HepG2 (cell line): ENCODE results near the gene POU2AF3. TPM values are rescaled to one million over a fixed set of nuclear protein-coding genes. Genes with fewer than 3 reads are reported as not detected.
A peak's percentile ranks its signal among the peaks of the same experiment; 100 is the strongest.

Experiments
- ATAC-seq: fragments of 200-7000 bp; cut with Tn5 transposase; 3 replicates; pipeline ENCODE4 v1.9.1; 2020; ENCODE audit warnings: mild to moderate bottlenecking, moderate library complexity
- BruUV-seq: library from RNA; stranded (reverse); fragments of 400-500 nt; replicated peaks from 2 replicates; lab custom pipeline; 2021; lab: Mats Ljungman, UMichigan
- CTCF ChIA-PET: fragments of 300-600 bp; formaldehyde crosslinking; extraction: SDS; loops from one replicate; lab custom pipeline; 2021; ENCODE audit warnings: low total read pairs, inconsistent platforms, low intra/inter-chr PET ratio; lab: Yijun Ruan, JAX
- POLR2A ChIA-PET: fragments of 350-600 bp; sonication (Branson Sonifier 250); formaldehyde crosslinking; loops from one replicate; lab custom pipeline; 2020; ENCODE audit warnings: antibody characterized with exemption, inconsistent platforms; lab: Yijun Ruan, JAX
- DNase-seq: peaks from one replicate; pipeline ENCODE4 v3.0.0-alpha.2; 2015; ENCODE audit warnings: low spot score
- FAIRE-seq: peaks from 3 replicates; lab custom pipeline; 2011; peaks lifted over from hg19 to GRCh38; lab: Jason Lieb, UNC
- H2AFZ ChIP-seq: one replicate; pipeline ENCODE4 v1.6.1; 2011; ENCODE audit warnings: low read length, inconsistent platforms
- H3K27ac ChIP-seq: fragments of 300-600 bp; 3 replicates; pipeline ENCODE4 v1.8.0; 2011; ENCODE audit warnings: mixed run types, mild to moderate bottlenecking, mixed read lengths, low read length, inconsistent platforms; ENCODE audit not compliant: insufficient read depth; ENCODE audit errors: extremely low read length
- H3K27me3 ChIP-seq, 2 experiments: fragments of 200-600 bp in 1 of 2; 2 replicates in 1 of 2; 3 replicates in 1 of 2; pipeline versions ENCODE4 v1.6.0 to v1.8.0; 2011; ENCODE audit warnings: low read length in 2 of 2, mild to moderate bottlenecking in 2 of 2, moderate library complexity in 2 of 2, inconsistent platforms in 1 of 2; ENCODE audit not compliant: insufficient read depth in 2 of 2, control insufficient read depth in 1 of 2
- H3K36me3 ChIP-seq, 2 experiments: fragments of 200-600 bp in 1 of 2; replicated peaks in 1 of 2; 2 replicates in 1 of 2; 3 replicates in 1 of 2; pipeline versions ENCODE4 v1.5.1 to v1.8.0; 2011; ENCODE audit warnings: low read length in 2 of 2, inconsistent platforms in 1 of 2; ENCODE audit not compliant: insufficient read depth in 2 of 2, control insufficient read depth in 1 of 2
- H3K4me1 ChIP-seq: 2 replicates; pipeline ENCODE4 v1.5.1; 2012; ENCODE audit warnings: low read length, inconsistent platforms; ENCODE audit not compliant: insufficient read depth
- H3K4me2 ChIP-seq: 2 replicates; pipeline ENCODE4 v1.6.0; 2011; ENCODE audit warnings: low read depth, low read length, inconsistent platforms
- H3K4me3 ChIP-seq, 3 experiments: fragments of 200-600 bp in 1 of 3; sonication (generic), shearing (Covaris generic) in 1 of 3; replicated peaks in 1 of 3; 2 replicates each; pipeline ENCODE4 v1.5.1; 2011 to 2016; ENCODE audit warnings: low read length in 3 of 3, inconsistent platforms in 2 of 3, low read depth in 2 of 3, mild to moderate bottlenecking in 2 of 3, control low read depth in 1 of 3, mixed read lengths in 1 of 3; ENCODE audit not compliant: insufficient read depth in 1 of 3
- H3K79me2 ChIP-seq: one replicate; pipeline ENCODE4 v1.6.1; 2011; ENCODE audit warnings: low read length, inconsistent platforms; ENCODE audit not compliant: insufficient read depth
- H3K9ac ChIP-seq: 2 replicates; pipeline ENCODE4 v1.6.0; 2011; ENCODE audit warnings: mild to moderate bottlenecking, low read depth, low read length, inconsistent platforms; ENCODE audit not compliant: insufficient read depth
- H3K9me3 ChIP-seq: 2 replicates; pipeline ENCODE4 v1.5.1; 2012; ENCODE audit warnings: mild to moderate bottlenecking, low read length
- H4K20me1 ChIP-seq: 2 replicates; pipeline ENCODE4 v1.6.0; 2011; ENCODE audit warnings: inconsistent platforms, mild to moderate bottlenecking, low read length, moderate library complexity; ENCODE audit not compliant: insufficient read depth
- IRF1 ChIP-seq: sonication (generic); formaldehyde crosslinking; IDR thresholded peaks from 2 replicates; pipeline ENCODE4 v1.4.0; 2020; ENCODE audit warnings: low read depth, mild to moderate bottlenecking, missing genetic modification reagents
- KDM2A ChIP-seq: sonication (generic); formaldehyde crosslinking; IDR thresholded peaks from 2 replicates; pipeline ENCODE4 v1.4.0; 2020; ENCODE audit warnings: low read depth, missing genetic modification reagents, borderline replicate concordance
- MEF2D ChIP-seq: sonication (generic); formaldehyde crosslinking; IDR thresholded peaks from 2 replicates; pipeline ENCODE4 v1.5.1; 2020; ENCODE audit warnings: mild to moderate bottlenecking, missing genetic modification reagents
- MYC ChIP-seq: sonication (generic); formaldehyde crosslinking; IDR thresholded peaks from 2 replicates; pipeline ENCODE4 v1.9.0; 2021; ENCODE audit warnings: missing genetic modification reagents, borderline replicate concordance
- NBN ChIP-seq: fragments of 450-650 bp; conservative IDR thresholded peaks from 2 replicates; pipeline ENCODE4 v1.6.1; 2017
- NFATC3 ChIP-seq: sonication (generic); formaldehyde crosslinking; IDR thresholded peaks from 2 replicates; pipeline ENCODE4 v1.5.1; 2020; ENCODE audit warnings: mild to moderate bottlenecking, missing genetic modification reagents
- PRDM15 ChIP-seq: sonication (generic); formaldehyde crosslinking; IDR thresholded peaks from 2 replicates; pipeline ENCODE4 v1.4.0; 2020; ENCODE audit warnings: missing genetic modification reagents
- RAD21 ChIP-seq: fragments of 450-650 bp; formaldehyde crosslinking; IDR thresholded peaks from 2 replicates; pipeline ENCODE4 v1.5.0; 2020; ENCODE audit warnings: mild to moderate bottlenecking
- SNAPC5 ChIP-seq: sonication (generic); formaldehyde crosslinking; IDR thresholded peaks from 2 replicates; pipeline ENCODE4 v1.8.1; 2023; ENCODE audit warnings: mild to moderate bottlenecking, missing genetic modification reagents, borderline replicate concordance
- ZMAT3 ChIP-seq: sonication (generic); formaldehyde crosslinking; conservative IDR thresholded peaks from 2 replicates; pipeline ENCODE4 v1.7.0; 2021; ENCODE audit warnings: missing genetic modification reagents
- ZNF10 ChIP-seq: sonication (generic); formaldehyde crosslinking; IDR thresholded peaks from 2 replicates; pipeline ENCODE4 v1.4.0; 2020; ENCODE audit warnings: mild to moderate bottlenecking, low read depth, missing genetic modification reagents, borderline replicate concordance
- ZNF263 ChIP-seq: sonication (generic); formaldehyde crosslinking; IDR thresholded peaks from 2 replicates; pipeline ENCODE4 v1.4.0; 2020; ENCODE audit warnings: missing genetic modification reagents
- ZNF337 ChIP-seq: sonication (generic); formaldehyde crosslinking; IDR thresholded peaks from 2 replicates; pipeline ENCODE4 v1.5.1; 2020; ENCODE audit warnings: missing genetic modification reagents, low read depth, mild to moderate bottlenecking, borderline replicate concordance
- ZNF33A ChIP-seq: sonication (generic); formaldehyde crosslinking; IDR thresholded peaks from 2 replicates; pipeline ENCODE4 v1.5.1; 2020; ENCODE audit warnings: missing genetic modification reagents, mild to moderate bottlenecking, moderate library complexity, borderline replicate concordance
- ZNF709 ChIP-seq: sonication (generic); formaldehyde crosslinking; IDR thresholded peaks from 2 replicates; pipeline ENCODE4 v1.5.0; 2020; ENCODE audit warnings: mild to moderate bottlenecking, missing genetic modification reagents
- ZNF766 ChIP-seq: sonication (generic); formaldehyde crosslinking; IDR thresholded peaks from 2 replicates; pipeline ENCODE4 v1.5.0; 2020; ENCODE audit warnings: missing genetic modification reagents, borderline replicate concordance
- ZSCAN22 ChIP-seq: sonication (generic); formaldehyde crosslinking; IDR thresholded peaks from 2 replicates; pipeline ENCODE4 v1.4.0; 2020; ENCODE audit warnings: mild to moderate bottlenecking, missing genetic modification reagents
- WGBS: methylation state at CpG from one replicate; pipeline ENCODE4 v1.1.6; 2017; ENCODE audit warnings: low lambda C conversion rate; 5-methylcytosine and 5-hydroxymethylcytosine counted together
- in situ Hi-C: cut with HindIII; loops from 2 replicates; pipeline ENCODE4 v1.10.0; 2017; ENCODE audit warnings: low pct_unique_long_range_greater_than_20kb; ENCODE audit not compliant: extremely low pct_ligation_motif_present
- intact Hi-C: fragments of 100-400 bp; cut with micrococcal nuclease; formaldehyde crosslinking; loops from one replicate; pipeline ENCODE4 v1.10.0; 2022; ENCODE audit not compliant: unreplicated experiment
- polyA plus RNA-seq, 8 experiments: library from polyadenylated mRNA; depleted of rRNA in 3 of 8; stranded (reverse) in 7 of 8; unstranded in 1 of 8; fragments of >200 nt; fragmentation: Illumina TruSeq in 4 of 8; extraction: Trizol in 4 of 8; gene quantifications; 2 replicates each; pipeline versions ENCODE4 v1.2.1 to v1.2.3, GENCODE V29; 2011 to 2016; ENCODE audit warnings: low read depth in 4 of 8, missing spikeins in 1 of 8, mixed read lengths in 1 of 8; ENCODE audit not compliant: insufficient read depth in 1 of 8
- total RNA-seq, 5 experiments: library from RNA; depleted of rRNA; stranded (reverse); fragments of >200 nt; fragmentation: Illumina TruSeq; extraction: Trizol; gene quantifications; 2 replicates each; pipeline ENCODE4 v1.2.3, GENCODE V29; 2016; ENCODE audit warnings: low read depth in 1 of 5
- TF ChIP-seq, protein P1 (sequence below): sonication (generic); formaldehyde crosslinking; conservative IDR thresholded peaks from 2 replicates; pipeline ENCODE4 v1.4.0; 2020; ENCODE audit warnings: mild to moderate bottlenecking, missing genetic modification reagents, moderate library complexity

Gene POU2AF3
- total and polyA plus RNA-seq, 2 of the 13 experiments (the other 11 are each of a cell fraction or from before 2014, with no cell fraction given): 7.8 to 71.2 TPM

GRCh38 chr11:111301842-111302118, 3.4 kb downstream of the POU2AF3 start:
- WGBS: 76% methylated on average over 3 of the region's 3 CpGs
- Histone ChIP-seq H3K27ac (no peak overlapping the region), H3K79me2 (peaks cover 16% of the 10 kb centered on the region), H3K4me2 (peak overlapping the region; percentile 79; the same call in 1 of the 2 replicates), H3K36me3 (no peaks in the 10 kb centered on the region), H4K20me1 (no peaks in the 10 kb centered on the region), H3K27me3 (no peaks in the 10 kb centered on the region), H2AFZ (no peak overlapping the region), H3K4me1 (peaks cover 68% of the 10 kb centered on the region), H3K4me3 (no peak overlapping the region), H3K9ac (no peak overlapping the region), H3K9me3 (no peaks in the 10 kb centered on the region)
- ChIA-PET POLR2A (interaction anchor here (2.0 to 6.9 kb wide), 2 partner anchors 19 to 34 kb away, joined by 7 to 102 read pairs; no protein-coding TSS in a partner anchor), CTCF (interaction anchor here (5.7 kb wide), 1 partner anchor 122 kb away, joined by 51 read pairs; no protein-coding TSS in a partner anchor)
- no TSS peak for BruUV-seq
- in situ Hi-C loops (no loop called here), intact Hi-C loops (no loop called here)
- FAIRE-seq (peak; percentile 12), DNase-seq (no peak), ATAC-seq (no peak)
- TF ChIP-seq ZNF263 (no peak), ZSCAN22 (CRISPR knock-in tag) (no peak), KDM2A (CRISPR knock-in tag) (no peak), MYC (no peak), SNAPC5 (CRISPR knock-in tag) (no peak), NFATC3 (CRISPR knock-in tag) (no peak), ZNF766 (CRISPR knock-in tag) (no peak), ZMAT3 (CRISPR knock-in tag) (0 out of 2 replicates have a peak, but pooled peaks have one; percentile 15), NBN (no peak), RAD21 (no peak), ZNF10 (CRISPR knock-in tag) (no peak), ZNF33A (no peak), IRF1 (CRISPR knock-in tag) (no peak), MEF2D (CRISPR knock-in tag) (no peak), ZNF337 (no peak), ZNF709 (CRISPR knock-in tag) (no peak), PRDM15 (no peak)
- TF ChIP-seq, protein P1, sequence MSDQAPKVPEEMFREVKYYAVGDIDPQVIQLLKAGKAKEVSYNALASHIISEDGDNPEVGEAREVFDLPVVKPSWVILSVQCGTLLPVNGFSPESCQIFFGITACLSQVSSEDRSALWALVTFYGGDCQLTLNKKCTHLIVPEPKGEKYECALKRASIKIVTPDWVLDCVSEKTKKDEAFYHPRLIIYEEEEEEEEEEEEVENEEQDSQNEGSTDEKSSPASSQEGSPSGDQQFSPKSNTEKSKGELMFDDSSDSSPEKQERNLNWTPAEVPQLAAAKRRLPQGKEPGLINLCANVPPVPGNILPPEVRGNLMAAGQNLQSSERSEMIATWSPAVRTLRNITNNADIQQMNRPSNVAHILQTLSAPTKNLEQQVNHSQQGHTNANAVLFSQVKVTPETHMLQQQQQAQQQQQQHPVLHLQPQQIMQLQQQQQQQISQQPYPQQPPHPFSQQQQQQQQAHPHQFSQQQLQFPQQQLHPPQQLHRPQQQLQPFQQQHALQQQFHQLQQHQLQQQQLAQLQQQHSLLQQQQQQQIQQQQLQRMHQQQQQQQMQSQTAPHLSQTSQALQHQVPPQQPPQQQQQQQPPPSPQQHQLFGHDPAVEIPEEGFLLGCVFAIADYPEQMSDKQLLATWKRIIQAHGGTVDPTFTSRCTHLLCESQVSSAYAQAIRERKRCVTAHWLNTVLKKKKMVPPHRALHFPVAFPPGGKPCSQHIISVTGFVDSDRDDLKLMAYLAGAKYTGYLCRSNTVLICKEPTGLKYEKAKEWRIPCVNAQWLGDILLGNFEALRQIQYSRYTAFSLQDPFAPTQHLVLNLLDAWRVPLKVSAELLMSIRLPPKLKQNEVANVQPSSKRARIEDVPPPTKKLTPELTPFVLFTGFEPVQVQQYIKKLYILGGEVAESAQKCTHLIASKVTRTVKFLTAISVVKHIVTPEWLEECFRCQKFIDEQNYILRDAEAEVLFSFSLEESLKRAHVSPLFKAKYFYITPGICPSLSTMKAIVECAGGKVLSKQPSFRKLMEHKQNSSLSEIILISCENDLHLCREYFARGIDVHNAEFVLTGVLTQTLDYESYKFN (CRISPR knock-in tag): 0 out of 2 replicates have a peak, but pooled peaks have one; percentile 13
